ENCODE measurements around the gene AQP6.

DNA sequence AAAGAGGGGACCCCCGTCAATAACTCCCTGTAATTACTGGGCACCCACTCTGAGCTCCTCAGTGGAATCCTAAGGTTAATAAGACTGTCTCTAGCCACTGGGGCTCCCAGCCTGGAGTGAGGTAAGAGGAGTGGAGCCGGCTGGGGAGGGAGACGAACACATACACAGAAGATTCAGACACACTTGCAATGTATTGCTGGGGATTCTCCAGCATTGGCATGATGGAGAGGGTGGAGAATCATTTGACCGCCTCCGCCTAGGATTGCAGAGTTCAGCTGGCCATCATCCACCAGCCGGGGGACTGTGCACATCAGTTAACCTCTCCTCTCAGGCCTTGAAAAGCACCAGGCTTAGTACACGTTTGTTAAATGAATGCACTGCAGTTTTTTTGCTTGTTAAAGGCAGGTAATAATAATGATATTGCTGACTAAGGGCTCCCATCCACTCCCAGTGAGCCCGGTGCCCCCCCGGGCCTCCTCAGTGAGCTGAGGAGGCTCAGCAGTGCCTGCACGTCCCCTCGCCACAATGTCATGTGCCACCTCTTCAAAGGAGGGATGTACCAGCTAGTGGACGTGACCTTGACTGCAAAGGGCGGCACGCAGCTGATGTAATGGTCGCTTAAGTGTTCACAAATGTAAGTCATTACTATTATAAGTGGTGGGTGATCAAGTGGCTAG, 48.7 kb upstream of the AQP6 start:
- TF ChIP-seq POLR2A (IDR thresholded peaks at IDR 0.05) (no peak), POLR2AphosphoS5 (IDR thresholded peaks at IDR 0.05) (no peak)
- TF ChIP-seq, protein P1, sequence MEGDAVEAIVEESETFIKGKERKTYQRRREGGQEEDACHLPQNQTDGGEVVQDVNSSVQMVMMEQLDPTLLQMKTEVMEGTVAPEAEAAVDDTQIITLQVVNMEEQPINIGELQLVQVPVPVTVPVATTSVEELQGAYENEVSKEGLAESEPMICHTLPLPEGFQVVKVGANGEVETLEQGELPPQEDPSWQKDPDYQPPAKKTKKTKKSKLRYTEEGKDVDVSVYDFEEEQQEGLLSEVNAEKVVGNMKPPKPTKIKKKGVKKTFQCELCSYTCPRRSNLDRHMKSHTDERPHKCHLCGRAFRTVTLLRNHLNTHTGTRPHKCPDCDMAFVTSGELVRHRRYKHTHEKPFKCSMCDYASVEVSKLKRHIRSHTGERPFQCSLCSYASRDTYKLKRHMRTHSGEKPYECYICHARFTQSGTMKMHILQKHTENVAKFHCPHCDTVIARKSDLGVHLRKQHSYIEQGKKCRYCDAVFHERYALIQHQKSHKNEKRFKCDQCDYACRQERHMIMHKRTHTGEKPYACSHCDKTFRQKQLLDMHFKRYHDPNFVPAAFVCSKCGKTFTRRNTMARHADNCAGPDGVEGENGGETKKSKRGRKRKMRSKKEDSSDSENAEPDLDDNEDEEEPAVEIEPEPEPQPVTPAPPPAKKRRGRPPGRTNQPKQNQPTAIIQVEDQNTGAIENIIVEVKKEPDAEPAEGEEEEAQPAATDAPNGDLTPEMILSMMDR (IDR thresholded peaks at IDR 0.05 in 8 of 11, conservative IDR thresholded peaks at IDR 0.05 in 3 of 11) = no peak

All from spleen (tissue), 7 donors.